Measurements from ENCODE around the gene NFE2L2. TPM values are rescaled to one million over a fixed set of nuclear protein-coding genes. Genes with fewer than 3 reads are reported as not detected.

Gene NFE2L2
- total and polyA plus RNA-seq, 2 experiments from 2014 or later = 35.0 to 39.1 TPM

- 0 out of 2 replicates have a peak, but pooled peaks cover 10% of the 10 kb centered on the region for H3K4me1 ChIP-seq (ENCODE audit: insufficient read depth)
- ATAC-seq = no peak; the same call in 2 of the 3 replicates
- no peaks in the 10 kb centered on the region for H3K36me3 ChIP-seq (ENCODE audit: insufficient read depth)
- no peaks in the 10 kb centered on the region for H3K79me2 ChIP-seq (replicated peaks; ENCODE audit: insufficient read depth)
- TF ChIP-seq POLR2AphosphoS5 (IDR thresholded peaks at IDR 0.05; ENCODE audit: low read depth) = no peak
- no peak for TF ChIP-seq REST (IDR thresholded peaks at IDR 0.05; ENCODE audit: unreplicated experiment)
- TF ChIP-seq JUNB (IDR thresholded peaks at IDR 0.05; ENCODE audit: unreplicated experiment) = no peak
- TF ChIP-seq STAT1 (IDR thresholded peaks at IDR 0.05; ENCODE audit: unreplicated experiment) = no peak
- TF ChIP-seq ZNF114 (CRISPR knock-in tag; IDR thresholded peaks at IDR 0.05) = no peak
- no peak for TF ChIP-seq EZH2phosphoT487 (IDR thresholded peaks at IDR 0.05; ENCODE audit: unreplicated experiment)
- TF ChIP-seq NANOG (IDR thresholded peaks at IDR 0.05; ENCODE audit: borderline replicate concordance) = no peak
- TF ChIP-seq, protein P1, sequence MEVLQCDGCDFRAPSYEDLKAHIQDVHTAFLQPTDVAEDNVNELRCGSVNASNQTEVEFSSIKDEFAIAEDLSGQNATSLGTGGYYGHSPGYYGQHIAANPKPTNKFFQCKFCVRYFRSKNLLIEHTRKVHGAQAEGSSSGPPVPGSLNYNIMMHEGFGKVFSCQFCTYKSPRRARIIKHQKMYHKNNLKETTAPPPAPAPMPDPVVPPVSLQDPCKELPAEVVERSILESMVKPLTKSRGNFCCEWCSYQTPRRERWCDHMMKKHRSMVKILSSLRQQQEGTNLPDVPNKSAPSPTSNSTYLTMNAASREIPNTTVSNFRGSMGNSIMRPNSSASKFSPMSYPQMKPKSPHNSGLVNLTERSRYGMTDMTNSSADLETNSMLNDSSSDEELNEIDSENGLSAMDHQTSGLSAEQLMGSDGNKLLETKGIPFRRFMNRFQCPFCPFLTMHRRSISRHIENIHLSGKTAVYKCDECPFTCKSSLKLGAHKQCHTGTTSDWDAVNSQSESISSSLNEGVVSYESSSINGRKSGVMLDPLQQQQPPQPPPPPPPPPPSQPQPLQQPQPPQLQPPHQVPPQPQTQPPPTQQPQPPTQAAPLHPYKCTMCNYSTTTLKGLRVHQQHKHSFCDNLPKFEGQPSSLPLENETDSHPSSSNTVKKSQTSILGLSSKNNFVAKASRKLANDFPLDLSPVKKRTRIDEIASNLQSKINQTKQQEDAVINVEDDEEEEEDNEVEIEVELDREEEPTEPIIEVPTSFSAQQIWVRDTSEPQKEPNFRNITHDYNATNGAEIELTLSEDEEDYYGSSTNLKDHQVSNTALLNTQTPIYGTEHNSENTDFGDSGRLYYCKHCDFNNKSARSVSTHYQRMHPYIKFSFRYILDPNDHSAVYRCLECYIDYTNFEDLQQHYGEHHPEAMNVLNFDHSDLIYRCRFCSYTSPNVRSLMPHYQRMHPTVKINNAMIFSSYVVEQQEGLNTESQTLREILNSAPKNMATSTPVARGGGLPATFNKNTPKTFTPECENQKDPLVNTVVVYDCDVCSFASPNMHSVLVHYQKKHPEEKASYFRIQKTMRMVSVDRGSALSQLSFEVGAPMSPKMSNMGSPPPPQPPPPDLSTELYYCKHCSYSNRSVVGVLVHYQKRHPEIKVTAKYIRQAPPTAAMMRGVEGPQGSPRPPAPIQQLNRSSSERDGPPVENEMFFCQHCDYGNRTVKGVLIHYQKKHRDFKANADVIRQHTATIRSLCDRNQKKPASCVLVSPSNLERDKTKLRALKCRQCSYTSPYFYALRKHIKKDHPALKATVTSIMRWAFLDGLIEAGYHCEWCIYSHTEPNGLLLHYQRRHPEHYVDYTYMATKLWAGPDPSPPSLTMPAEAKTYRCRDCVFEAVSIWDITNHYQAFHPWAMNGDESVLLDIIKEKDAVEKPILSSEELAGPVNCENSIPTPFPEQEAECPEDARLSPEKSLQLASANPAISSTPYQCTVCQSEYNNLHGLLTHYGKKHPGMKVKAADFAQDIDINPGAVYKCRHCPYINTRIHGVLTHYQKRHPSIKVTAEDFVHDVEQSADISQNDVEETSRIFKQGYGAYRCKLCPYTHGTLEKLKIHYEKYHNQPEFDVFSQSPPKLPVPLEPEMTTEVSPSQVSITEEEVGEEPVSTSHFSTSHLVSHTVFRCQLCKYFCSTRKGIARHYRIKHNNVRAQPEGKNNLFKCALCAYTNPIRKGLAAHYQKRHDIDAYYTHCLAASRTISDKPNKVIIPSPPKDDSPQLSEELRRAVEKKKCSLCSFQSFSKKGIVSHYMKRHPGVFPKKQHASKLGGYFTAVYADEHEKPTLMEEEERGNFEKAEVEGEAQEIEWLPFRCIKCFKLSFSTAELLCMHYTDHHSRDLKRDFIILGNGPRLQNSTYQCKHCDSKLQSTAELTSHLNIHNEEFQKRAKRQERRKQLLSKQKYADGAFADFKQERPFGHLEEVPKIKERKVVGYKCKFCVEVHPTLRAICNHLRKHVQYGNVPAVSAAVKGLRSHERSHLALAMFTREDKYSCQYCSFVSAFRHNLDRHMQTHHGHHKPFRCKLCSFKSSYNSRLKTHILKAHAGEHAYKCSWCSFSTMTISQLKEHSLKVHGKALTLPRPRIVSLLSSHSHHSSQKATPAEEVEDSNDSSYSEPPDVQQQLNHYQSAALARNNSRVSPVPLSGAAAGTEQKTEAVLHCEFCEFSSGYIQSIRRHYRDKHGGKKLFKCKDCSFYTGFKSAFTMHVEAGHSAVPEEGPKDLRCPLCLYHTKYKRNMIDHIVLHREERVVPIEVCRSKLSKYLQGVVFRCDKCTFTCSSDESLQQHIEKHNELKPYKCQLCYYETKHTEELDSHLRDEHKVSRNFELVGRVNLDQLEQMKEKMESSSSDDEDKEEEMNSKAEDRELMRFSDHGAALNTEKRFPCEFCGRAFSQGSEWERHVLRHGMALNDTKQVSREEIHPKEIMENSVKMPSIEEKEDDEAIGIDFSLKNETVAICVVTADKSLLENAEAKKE (CRISPR knock-in tag; IDR thresholded peaks at IDR 0.05) = no peak
- no peak for TF ChIP-seq ETS1 (IDR thresholded peaks at IDR 0.05)
- TF ChIP-seq CREB1 (CRISPR knock-in tag; IDR thresholded peaks at IDR 0.05; ENCODE audit: low read depth) = no peak
- no peak for TF ChIP-seq ZNF331 (CRISPR knock-in tag; IDR thresholded peaks at IDR 0.05; ENCODE audit: low read depth)
- TF ChIP-seq EZH2 (IDR thresholded peaks at IDR 0.05; ENCODE audit: low read depth, unreplicated experiment) = no peak
- TF ChIP-seq CTCF (conservative IDR thresholded peaks at IDR 0.05; ENCODE audit: low read depth in 2 of 2) = no peak
- H3K9me3 Mint-ChIP-seq = no peaks in the 10 kb centered on the region
- no peaks in the 10 kb centered on the region for H3F3A ChIP-seq (replicated peaks; ENCODE audit: low read depth)
- no peaks in the 10 kb centered on the region for H4K20me1 ChIP-seq (replicated peaks; ENCODE audit: insufficient read depth)
- H3K4me3 ChIP-seq = no peak overlapping the region
- peak overlapping the region; percentile 84 for H2AFZ ChIP-seq
- no peaks in the 10 kb centered on the region for H3K27me3 ChIP-seq (ENCODE audit: insufficient read depth)
- H3K4me1 Mint-ChIP-seq = peaks cover 5% of the 10 kb centered on the region
- H3K27ac Mint-ChIP-seq = peak overlapping the region; percentile 80; the same call in 1 of the 2 replicates
- no peak overlapping the region for H3K4me2 ChIP-seq
- 0 out of 3 replicates have a peak, but pooled peaks cover 2% of the 10 kb centered on the region for H3K36me3 Mint-ChIP-seq (ENCODE audit: low read depth)
- no peak overlapping the region for H3K4me3 Mint-ChIP-seq
- H3K27ac ChIP-seq (ENCODE audit: low read depth) = no peak overlapping the region
- no peaks in the 10 kb centered on the region for H3K27me3 Mint-ChIP-seq (ENCODE audit: insufficient read depth, low read depth, poor library complexity)
- no peaks in the 10 kb centered on the region for H3K9me2 ChIP-seq (ENCODE audit: insufficient read depth)
- DNase-seq (ENCODE audit: low spot score) = no peak
These were observed 76.8 kb downstream of the NFE2L2 start for GRCh38 chr2:177187631-177188312.

Data from GM23338 (cell line).